Skeletal muscle tissue (tissue), 4 donors: ENCODE results near the gene DLG5. TPM values are rescaled to one million over a fixed set of nuclear protein-coding genes. Genes with fewer than 3 reads are reported as not detected.

Experiments used
- H3K27ac ChIP-seq: one replicate; pipeline ENCODE4 v1.7.0; 2013; ENCODE audit warnings: mild to moderate bottlenecking, low read depth, low read length, inconsistent platforms
- H3K27me3 ChIP-seq, 3 donors: one replicate each; pipeline ENCODE4 v1.7.0; 2013; ENCODE audit warnings: low read length in 3 of 3; ENCODE audit not compliant: control insufficient read depth in 3 of 3, insufficient read depth in 3 of 3
- H3K36me3 ChIP-seq, 3 donors: one replicate each; pipeline ENCODE4 v1.7.0; 2013; ENCODE audit warnings: low read length in 3 of 3; ENCODE audit not compliant: control insufficient read depth in 3 of 3, insufficient read depth in 3 of 3
- H3K4me1 ChIP-seq, 3 donors: one replicate each; pipeline ENCODE4 v1.7.0; 2013; ENCODE audit warnings: low read length in 3 of 3, mild to moderate bottlenecking in 3 of 3; ENCODE audit not compliant: control insufficient read depth in 3 of 3, insufficient read depth in 3 of 3
- H3K4me3 ChIP-seq, 3 donors: one replicate each; pipeline ENCODE4 v1.7.0; 2013; ENCODE audit warnings: low read length in 3 of 3
- H3K9ac ChIP-seq, 3 donors: one replicate each; pipeline ENCODE4 v1.7.0; 2013; ENCODE audit warnings: low read length in 3 of 3, mild to moderate bottlenecking in 3 of 3, moderate library complexity in 2 of 3, low read depth in 1 of 3
- H3K9me3 ChIP-seq, 3 donors: one replicate each; pipeline ENCODE4 v1.7.0; 2013; ENCODE audit warnings: low read length in 3 of 3; ENCODE audit not compliant: control insufficient read depth in 3 of 3
- total RNA-seq: library from RNA; depleted of rRNA; stranded (reverse); fragments of >200 nt; gene quantifications from one replicate; pipeline ENCODE4 v1.2.3, GENCODE V29; 2014
- donor health status: Osteomylitis.

DLG5 gene
- total RNA-seq, 1 donor from 2014 or later = 14.1 TPM

DNA sequence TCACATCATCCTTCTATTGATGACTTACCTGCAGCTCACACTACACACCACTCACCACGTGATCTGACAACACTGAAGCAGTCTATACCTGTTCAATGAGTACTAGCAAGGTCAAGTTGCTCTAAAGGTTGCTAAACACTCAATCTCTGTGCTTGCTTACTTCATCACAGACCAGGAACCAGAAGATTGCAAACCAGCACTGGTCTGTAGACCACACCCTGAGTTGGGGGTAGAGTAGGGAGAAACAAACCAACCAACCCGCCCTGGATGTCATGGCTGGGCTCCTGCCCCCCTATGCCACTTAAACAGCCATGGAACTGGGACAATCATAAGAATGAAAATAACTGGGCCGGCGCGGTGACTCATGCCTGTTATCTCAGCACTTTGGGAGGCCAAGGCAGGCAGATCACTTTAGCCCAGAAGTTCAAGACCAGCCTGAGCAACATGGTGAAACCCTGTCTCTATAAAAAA is 19.6 kb downstream of the DLG5 start:
- Histone ChIP-seq H3K36me3 (no peaks in the 10 kb centered on the region), H3K4me3 (no peak overlapping the region), H3K9me3 (no peaks in the 10 kb centered on the region), H3K4me1 (peaks cover 29 to 43% (median 30%) of the 10 kb centered on the region in 3 donors), H3K27me3 (no peaks in the 10 kb centered on the region), H3K9ac (no peak overlapping the region), H3K27ac (no peak overlapping the region)

DNA sequence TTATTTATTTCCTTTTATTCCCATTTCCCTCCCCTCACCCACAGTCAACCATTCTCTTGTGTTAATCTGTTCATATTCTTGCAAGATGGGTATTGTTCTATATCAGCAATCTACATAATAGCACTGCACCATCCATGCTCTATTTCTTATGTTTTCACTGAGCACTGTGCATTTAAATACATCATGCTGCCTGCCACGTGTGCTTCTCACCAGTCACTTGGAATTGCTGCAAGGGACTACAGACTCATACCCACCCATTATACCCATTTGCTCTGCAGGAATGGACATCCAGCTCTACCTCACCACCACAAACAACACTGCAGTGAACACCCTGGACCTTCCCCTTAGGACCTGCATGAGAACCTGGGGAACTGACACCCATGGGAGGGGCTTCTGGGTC is 20.8 kb downstream of the DLG5 start:
- H3K9me3 ChIP-seq = no peaks in the 10 kb centered on the region
- H3K4me1 ChIP-seq = peaks cover 35 to 53% (median 39%) of the 10 kb centered on the region in 3 donors
- H3K27me3 ChIP-seq = no peaks in the 10 kb centered on the region
- no peak overlapping the region for H3K9ac ChIP-seq
- no peak overlapping the region for H3K4me3 ChIP-seq
- no peak overlapping the region for H3K27ac ChIP-seq
- no peaks in the 10 kb centered on the region for H3K36me3 ChIP-seq

DNA sequence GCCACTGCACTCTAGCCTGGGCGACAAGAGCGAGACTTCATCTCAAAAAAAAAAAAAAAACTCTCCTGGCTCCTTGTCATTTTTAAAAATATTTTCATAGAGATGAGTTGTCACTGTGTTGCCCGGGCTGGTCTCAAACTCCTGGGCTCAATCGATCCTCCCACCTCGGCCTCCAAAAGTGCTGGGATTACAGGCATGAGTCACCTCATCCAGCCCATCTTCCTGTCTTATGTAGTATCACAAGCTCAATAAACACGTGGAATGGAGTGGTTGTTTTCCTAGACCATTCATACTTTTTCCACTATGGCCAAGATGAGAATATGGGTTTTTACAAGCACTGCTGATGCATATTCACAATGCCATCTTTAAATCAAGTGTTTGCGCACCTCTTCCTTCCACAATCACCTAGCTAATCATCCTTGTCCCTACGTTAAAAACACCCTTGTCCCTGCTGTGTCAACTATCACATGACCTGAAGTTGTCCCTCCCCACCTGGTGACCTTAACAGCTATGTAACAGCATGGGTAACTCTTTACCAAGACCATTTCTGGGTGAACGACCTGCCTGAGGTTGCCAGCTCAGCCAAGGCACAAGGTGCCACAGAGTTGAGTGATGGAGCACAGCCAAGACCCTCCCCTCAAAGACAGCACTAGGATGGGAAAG is 21.3 kb downstream of the DLG5 start:
- Histone ChIP-seq H3K9me3 (no peaks in the 10 kb centered on the region), H3K27me3 (no peaks in the 10 kb centered on the region), H3K9ac (no peak overlapping the region), H3K4me1 (peaks cover 35 to 50% (median 35%) of the 10 kb centered on the region in 3 donors), H3K4me3 (no peak overlapping the region), H3K36me3 (no peaks in the 10 kb centered on the region), H3K27ac (no peak overlapping the region)

DNA sequence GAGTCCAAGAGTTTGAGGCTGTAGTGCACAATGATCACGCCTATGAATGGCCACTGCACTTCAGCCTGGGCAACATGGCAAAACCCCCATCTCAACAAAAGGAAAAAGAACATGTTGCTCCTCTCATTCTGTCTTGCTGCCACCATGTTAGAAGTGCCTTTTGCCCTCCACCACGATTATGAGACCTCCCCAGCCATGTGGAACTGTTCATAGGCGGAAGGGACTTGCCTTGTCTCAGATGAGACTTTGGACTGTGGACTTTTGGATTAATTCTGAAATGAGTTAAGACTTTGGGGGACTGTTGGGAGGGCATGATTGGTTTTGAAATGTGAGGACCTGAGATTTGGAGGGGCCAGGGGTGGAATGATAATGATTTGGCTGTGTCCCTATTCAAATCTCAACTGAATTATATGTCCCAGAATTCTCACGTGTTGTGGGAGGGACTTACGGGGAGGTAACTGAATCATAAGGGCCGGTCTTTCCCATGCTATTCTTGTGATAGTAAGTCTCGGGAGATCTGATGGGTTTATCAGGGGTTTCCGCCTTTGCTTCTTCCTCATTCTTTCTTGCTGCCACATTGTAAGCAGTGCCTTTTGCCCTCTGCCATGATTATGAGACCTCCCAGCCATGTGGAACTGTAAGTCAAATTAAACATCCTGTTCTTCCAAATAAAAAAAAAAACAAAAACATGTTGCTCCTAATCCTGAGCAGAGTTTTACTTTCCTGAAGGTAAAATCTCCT is 22.3 kb downstream of the DLG5 start:
- no peak overlapping the region for H3K4me3 ChIP-seq
- no peaks in the 10 kb centered on the region for H3K9me3 ChIP-seq
- no peaks in the 10 kb centered on the region for H3K36me3 ChIP-seq
- peaks cover 32 to 49% (median 38%) of the 10 kb centered on the region in 3 donors for H3K4me1 ChIP-seq
- no peak overlapping the region for H3K9ac ChIP-seq
- no peaks in the 10 kb centered on the region for H3K27me3 ChIP-seq
- no peak overlapping the region for H3K27ac ChIP-seq

DNA sequence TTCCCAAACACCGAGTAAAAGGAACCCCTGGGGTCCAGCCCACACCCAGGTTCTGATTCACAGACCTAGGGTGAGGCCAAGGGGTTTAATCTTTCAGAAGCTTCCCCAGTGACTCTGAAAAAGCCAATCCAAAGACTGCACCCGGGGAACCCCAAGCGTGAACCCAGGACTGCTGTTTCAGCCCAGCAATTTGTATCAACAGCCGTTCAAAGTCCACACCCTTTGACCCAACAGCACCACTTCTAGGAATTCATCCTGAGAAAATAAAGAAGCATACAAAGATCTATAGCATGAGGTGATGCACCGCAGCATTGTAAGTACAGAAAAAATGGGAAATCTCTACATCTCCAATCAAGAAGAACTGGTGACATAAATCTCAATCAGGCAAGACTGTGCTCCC is 24.4 kb downstream of the DLG5 start:
- no peaks in the 10 kb centered on the region for H3K27me3 ChIP-seq
- H3K4me1 ChIP-seq = peaks cover 41 to 50% (median 42%) of the 10 kb centered on the region in 3 donors
- peak overlapping the region; percentile 23 to 61 (median 50) for H3K9ac ChIP-seq
- H3K4me3 ChIP-seq = peak overlapping the region in 1 of 3 donors; percentile 1
- H3K36me3 ChIP-seq = no peaks in the 10 kb centered on the region
- no peak overlapping the region for H3K27ac ChIP-seq
- H3K9me3 ChIP-seq = no peaks in the 10 kb centered on the region

DNA sequence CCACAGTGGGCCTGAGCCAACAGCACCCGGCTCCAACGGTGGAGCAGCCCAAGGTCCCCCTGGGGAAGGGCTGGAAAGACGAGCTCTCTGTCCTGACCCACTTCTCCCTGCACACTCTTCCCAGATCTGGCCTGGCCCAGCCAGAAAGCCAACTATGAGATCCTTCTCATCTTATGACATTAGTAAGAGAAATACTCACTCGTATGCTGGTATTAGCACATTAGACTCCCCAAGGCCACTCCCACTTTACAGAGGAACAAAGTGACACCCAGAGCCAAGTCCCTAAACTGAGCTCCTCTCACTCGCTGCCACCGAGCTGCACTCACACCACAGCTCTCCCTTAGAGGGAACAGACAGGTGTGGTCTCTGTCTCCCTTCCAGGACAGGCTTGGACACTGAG is 24.8 kb downstream of the DLG5 start:
- H3K27me3 ChIP-seq = no peaks in the 10 kb centered on the region
- H3K9me3 ChIP-seq = no peaks in the 10 kb centered on the region
- H3K9ac ChIP-seq = peak overlapping the region; percentile 23 to 61 (median 50)
- H3K4me1 ChIP-seq = peaks cover 38 to 46% (median 41%) of the 10 kb centered on the region in 3 donors
- no peak overlapping the region for H3K27ac ChIP-seq
- H3K36me3 ChIP-seq = no peaks in the 10 kb centered on the region
- H3K4me3 ChIP-seq = peak overlapping the region in 1 of 3 donors; percentile 1

DNA sequence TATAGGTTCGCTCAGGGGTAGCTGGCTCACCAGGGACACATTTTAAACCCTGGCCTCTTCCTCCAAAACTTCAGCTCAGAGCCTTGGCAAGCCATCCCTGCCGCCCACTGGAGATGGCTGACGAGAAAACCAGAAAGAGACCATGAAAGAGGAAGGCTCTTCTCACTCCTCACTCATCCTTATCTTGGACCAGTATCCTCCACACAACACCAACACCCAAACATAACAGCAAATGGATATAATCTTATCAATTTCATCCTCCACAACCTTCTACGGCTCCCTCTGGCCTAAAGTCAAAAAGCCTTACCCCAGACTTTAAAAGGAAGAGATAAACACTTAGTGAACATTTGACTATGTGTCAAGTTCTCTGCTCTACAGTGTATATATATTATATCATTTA is 26.9 kb downstream of the DLG5 start:
- Histone ChIP-seq H3K4me1 (peaks cover 36 to 41% (median 40%) of the 10 kb centered on the region in 3 donors), H3K36me3 (no peaks in the 10 kb centered on the region), H3K27ac (no peak overlapping the region)

DNA sequence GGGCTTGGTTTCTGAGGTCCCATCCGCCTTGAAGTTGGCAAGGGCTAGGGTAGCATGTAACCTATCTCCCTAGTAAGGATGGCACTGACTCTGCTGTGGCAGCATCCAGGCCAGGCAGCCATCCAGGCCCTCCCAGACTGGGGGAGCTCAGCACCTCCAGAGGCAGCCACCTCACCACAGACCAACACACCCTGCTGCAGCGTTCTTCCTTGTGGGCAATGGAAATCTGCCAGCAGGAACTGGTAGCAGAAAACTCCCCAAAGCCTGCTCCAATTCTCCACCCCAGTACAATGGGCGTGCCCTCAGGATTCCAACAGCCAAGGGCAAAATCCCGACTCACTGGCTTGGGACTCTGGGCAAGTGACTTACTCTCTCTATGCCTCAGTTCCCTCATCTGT is 27.5 kb downstream of the DLG5 start:
- H3K4me3 ChIP-seq = peak overlapping the region in 1 of 3 donors; percentile 41
- H3K4me1 ChIP-seq = peaks cover 36 to 44% (median 44%) of the 10 kb centered on the region in 3 donors
- no peak overlapping the region for H3K27ac ChIP-seq
- H3K36me3 ChIP-seq = no peaks in the 10 kb centered on the region
- H3K27me3 ChIP-seq = no peaks in the 10 kb centered on the region
- H3K9me3 ChIP-seq = no peaks in the 10 kb centered on the region
- H3K9ac ChIP-seq = peak overlapping the region in 2 of 3 donors; percentile 43 to 64

More for the DNA sequence above, 26.9 kb downstream of the DLG5 start:
- Histone ChIP-seq H3K9ac (no peak overlapping the region), H3K27me3 (no peaks in the 10 kb centered on the region), H3K4me3 (no peak overlapping the region), H3K9me3 (no peaks in the 10 kb centered on the region)

DNA sequence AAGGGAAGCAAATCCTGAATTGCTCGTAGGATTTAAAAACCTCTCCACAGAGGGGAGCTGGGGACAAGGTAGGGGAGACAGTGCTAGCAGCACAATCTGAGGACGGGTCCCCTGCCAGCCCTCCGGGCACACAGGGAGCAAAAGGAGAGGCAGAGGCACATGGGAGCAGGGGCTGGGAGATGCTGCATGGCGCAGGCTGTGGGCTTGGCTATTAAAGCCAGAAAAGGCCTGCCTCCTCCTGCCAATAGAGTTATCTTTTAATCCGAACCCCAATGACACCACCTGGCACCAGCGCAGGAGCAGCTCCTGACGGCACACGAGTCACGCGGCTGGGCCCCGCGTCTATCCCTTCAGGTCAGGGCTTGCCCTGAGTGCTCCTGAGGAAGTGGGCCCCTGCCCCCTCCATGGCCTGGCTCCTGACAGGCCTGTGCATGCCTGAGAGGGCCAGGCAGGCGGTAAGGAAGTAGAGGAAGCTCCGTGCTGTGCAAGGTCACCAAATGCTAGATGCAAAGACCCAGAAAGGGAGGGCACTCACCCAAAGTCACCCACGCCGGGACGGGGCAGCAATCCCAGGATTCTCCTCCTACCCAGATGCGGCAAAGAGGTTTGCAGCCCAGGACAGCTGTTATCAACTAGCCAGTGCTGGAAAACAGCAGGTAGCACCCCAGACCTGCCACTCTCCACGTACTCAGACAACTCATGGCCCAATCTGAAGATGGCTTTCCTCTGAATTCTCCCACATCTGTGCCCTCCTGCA is 28.1 kb downstream of the DLG5 start:
- Histone ChIP-seq H3K4me1 (peaks cover 39 to 50% (median 50%) of the 10 kb centered on the region in 3 donors), H3K27me3 (no peaks in the 10 kb centered on the region), H3K36me3 (no peaks in the 10 kb centered on the region), H3K4me3 (peak overlapping the region in 1 of 3 donors; percentile 41), H3K9ac (peak overlapping the region in 2 of 3 donors; percentile 43 to 64), H3K27ac (no peak overlapping the region), H3K9me3 (no peaks in the 10 kb centered on the region)
